GM21576 (cell line): Measurements from ENCODE around the gene MBIP.
A peak's percentile ranks its signal among the peaks of the same experiment; 100 is the strongest.

Source experiments
- ATAC-seq: cut with Tn5 transposase; IDR thresholded peaks from one replicate; pipeline ENCODE4 v1.9.1; 2021; ENCODE audit warnings: mild to moderate bottlenecking, moderate library complexity; ENCODE audit not compliant: unreplicated experiment

Gene MBIP

DNA sequence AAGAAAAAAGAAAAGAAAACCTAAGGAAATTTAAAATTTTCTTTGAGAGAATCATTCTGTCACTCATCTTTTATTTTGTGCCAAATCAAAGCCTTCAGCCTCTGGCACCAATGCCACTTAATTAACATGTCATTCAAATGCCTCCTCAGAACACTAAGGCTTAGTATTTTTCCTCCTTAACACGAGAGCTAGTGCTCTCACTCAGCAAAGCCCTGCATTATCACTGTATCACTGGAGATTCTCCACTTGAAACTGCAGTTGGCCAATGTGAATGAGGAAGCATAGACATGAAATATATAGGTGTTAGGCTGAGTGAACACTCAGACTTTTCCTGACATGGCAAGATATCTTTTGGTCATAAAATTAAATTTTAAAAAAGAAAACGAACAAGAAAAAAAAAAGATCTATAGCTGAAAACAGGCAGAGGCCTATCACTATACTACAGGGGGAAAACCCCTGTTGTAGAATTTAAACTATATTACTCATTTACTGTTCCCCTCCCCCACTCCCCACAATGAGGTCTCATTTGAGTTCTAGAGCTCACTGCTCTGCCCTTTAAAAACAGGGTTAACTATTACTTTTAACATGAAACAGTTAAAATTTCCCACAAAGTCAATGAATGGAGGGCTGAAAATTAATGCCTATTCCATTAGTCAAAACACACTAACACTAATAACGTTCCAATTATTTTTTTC, 5.1 kb downstream of the MBIP start:
- ATAC-seq, result peak; percentile 48

DNA sequence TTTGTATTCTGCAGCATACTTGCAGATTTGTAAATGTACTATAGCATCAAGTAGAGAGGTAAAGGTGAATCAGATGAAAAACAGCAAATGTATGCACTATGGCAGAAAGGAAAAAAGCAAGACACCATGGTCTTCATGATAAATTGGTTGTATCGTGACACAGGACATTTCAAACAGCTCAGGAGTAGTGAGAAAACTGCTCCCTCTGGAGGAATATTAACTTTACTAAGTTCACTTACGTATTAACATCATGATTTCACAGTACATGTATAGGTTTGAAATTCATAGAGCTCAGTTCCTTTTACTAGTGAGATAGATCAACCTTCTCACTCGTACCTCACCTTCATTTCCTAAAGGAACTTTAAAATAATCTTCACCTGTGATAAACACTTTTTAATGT, 6.5 kb downstream of the MBIP start:
- no peak for ATAC-seq

GRCh38 chr14:36313206-36313605, 7.2 kb downstream of the MBIP start:
- no peak for ATAC-seq

- ATAC-seq, result no peak
Observed at GRCh38 chr14:36306836-36307235, 13.6 kb downstream of the MBIP start.

- ATAC-seq, result no peak
Observed at GRCh38 chr14:36304895-36305294, 15.5 kb downstream of the MBIP start.

- ATAC-seq, result no peak
Observed at GRCh38 chr14:36303960-36304359, 16.5 kb downstream of the MBIP start.

- ATAC-seq, result no peak
Observed at GRCh38 chr14:36302823-36303222, 17.6 kb downstream of the MBIP start.

GRCh38 chr14:36301159-36301558, 19.3 kb downstream of the MBIP start:
- no peak for ATAC-seq

GRCh38 chr14:36300337-36300736, 20.1 kb downstream of the MBIP start:
- no peak for ATAC-seq

- ATAC-seq, result no peak
Observed at GRCh38 chr14:36295642-36296627, 24.5 kb downstream of the MBIP start.

- ATAC-seq, result no peak
Observed at GRCh38 chr14:36294543-36294942, 25.9 kb downstream of the MBIP start.

- ATAC-seq, result no peak
Observed at GRCh38 chr14:36293824-36294223, 26.6 kb downstream of the MBIP start.

- no peak for ATAC-seq
Observed at GRCh38 chr14:36289954-36290353, 30.5 kb downstream of the MBIP start.

DNA sequence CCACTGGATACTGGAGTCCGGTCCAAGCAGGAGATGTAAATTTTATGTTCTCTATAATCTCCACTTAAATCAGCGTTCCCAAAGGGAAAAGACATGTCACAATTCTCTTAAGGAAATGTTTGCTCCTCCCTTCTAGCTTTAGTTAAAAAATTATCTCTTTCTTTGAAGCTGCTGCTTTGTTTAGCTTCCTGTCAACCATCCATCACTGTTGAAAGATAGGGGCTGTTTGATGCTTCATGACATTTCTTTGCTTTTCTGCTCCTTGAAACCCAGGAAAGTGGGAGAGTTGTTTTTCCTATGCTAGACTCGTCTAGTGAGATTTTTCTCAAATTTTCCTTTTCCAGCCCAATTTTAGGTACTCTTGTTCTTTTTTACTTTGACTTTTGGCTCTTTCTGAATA, 31.9 kb downstream of the MBIP start:
- ATAC-seq, result no peak

DNA sequence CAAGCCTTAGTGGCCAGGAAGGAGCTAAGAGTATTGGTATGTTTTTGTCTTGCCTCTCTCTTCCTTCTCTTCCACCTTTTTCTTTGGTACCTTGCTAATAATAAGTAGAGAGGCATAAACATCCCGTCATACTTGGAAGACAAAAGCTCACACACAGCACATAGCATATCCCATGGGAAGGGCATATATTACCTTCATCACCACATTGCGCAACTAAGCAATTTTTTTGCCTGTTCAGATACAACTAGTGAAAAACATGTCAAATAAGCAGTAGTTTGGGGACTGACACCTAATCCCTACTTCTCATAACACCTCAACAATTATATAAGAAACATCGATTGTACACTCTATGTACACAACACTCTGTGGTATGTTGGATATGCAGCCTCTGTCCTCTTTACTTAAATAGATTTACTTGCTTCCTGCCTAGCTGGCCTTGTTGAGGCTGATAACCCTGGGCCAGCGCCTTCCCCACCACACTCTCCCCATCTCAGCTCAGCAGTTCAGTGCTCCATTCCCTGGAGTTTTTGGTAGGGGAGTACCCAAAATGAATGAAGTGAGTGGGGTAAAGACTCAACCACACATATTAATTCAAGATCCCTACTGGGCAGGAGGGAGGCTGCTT, 35.4 kb downstream of the MBIP start:
- ATAC-seq, result no peak

DNA sequence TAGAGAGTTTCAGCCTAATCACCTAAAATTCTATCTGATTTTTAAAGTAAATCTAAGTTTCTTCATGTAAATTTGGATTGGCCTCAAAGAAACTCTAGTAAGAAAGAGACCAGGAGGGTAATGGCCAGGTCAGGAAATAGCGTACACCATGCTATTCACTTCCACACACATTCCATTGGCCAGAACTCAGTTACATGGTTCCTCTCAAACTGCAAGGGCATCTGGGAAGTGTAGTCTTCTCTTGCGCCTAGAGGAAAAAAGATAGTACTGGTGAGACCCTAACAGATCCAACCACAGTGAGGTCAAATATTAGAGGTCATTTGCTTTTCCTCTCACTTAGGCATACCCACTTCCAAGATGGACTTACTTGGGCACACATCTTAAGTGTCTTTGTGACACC, 39.1 kb downstream of the MBIP start:
- no peak for ATAC-seq

DNA sequence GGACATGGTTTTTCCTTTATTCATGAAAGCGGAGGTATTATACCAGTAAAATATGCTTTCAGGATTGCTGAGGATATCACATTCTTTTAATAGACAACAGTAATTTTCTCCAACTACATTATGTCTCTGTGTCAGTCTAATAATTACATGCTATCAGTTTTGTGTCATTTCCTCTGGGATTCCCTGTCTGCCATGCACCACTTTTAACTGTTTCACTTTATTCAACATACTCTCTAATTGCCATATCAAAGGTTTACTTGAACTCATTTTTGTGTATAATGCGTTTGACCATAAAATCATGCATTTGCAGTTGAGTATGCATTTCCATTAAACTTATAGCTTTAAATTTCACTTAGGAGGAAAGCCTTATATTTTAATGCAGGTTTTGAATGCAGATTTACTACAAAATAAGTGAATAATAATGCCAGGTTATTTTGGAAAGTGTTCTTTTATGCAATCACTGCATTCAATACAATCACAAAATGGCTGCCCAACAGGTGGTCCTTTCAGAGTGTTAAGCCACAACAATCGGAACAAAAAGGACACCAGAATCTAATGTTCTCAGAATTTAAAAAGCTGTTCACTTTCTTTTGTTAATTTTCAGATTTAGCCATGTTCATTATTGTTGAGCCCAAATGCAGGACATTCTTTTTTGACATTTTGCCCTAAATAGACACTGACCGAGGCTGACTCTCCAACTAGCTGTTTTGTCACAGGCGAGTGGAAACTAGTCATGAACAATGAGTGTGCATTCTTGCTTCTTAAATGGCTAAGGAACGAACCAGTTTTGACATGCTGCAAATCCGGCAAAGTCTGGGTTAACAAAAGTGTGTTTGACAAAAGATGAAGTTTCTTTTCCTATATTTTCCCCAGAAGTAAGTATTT, 40.9 kb downstream of the MBIP start:
- no peak for ATAC-seq

DNA sequence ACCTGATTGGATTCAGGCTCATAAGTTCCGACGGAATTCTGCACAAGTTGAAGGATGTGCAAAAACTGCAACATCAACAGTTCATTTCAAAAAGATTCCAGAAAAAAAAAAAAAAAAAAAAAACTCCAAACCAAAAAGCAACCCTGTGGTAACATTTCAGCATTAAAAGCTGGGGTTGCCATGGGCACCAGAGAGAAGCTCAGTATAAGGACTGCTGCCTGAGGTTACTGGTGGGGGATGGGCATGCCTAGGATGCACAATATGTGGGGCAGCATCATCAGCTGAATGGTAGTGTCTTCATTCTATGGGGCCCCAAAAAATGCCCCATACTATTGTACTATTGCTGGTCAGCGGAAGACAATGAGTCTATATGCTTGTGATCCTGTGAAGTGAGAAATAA, 44.7 kb downstream of the MBIP start:
- no peak for ATAC-seq

- no peak for ATAC-seq
Observed at GRCh38 chr14:36271939-36272907, 48.2 kb downstream of the MBIP start.

DNA sequence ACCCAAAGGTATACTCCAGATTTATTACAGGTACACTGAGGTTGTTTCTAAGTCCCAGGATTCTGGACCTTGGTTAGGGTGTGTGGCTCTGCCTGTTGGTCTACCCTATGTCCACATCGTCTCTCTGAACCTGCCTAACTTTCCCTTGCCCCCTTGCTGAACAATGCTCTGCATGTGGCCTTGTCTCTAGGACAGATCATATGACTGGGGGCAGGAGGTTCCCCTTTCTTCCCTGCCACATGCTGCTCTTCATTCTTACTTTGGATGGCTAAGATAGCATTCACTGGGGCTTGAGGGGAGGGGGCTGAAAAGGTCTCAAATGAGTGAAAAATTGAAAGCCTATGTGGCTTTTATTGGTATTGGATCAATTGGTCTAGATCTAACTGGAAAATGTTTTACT, 49.2 kb downstream of the MBIP start:
- ATAC-seq, result no peak
